GM19099 (cell line): ENCODE measurements around the gene CD93.

Experiments used
- POLR2A ChIP-seq: IDR thresholded peaks from 3 replicates; pipeline ENCODE4 v1.6.1; 2011; ENCODE audit warnings: low read depth; ENCODE audit not compliant: insufficient read length; ENCODE audit errors: extremely low read depth

The CD93 gene

GRCh38 chr20:23049201-23050075, 36.7 kb downstream of the CD93 start, which contains the start of gene THBD:
Gene THBD (minus strand): TSS chr20:23049672. CDS start chr20:23049504, 168 bp downstream.
- TF ChIP-seq POLR2A: no peak

DNA sequence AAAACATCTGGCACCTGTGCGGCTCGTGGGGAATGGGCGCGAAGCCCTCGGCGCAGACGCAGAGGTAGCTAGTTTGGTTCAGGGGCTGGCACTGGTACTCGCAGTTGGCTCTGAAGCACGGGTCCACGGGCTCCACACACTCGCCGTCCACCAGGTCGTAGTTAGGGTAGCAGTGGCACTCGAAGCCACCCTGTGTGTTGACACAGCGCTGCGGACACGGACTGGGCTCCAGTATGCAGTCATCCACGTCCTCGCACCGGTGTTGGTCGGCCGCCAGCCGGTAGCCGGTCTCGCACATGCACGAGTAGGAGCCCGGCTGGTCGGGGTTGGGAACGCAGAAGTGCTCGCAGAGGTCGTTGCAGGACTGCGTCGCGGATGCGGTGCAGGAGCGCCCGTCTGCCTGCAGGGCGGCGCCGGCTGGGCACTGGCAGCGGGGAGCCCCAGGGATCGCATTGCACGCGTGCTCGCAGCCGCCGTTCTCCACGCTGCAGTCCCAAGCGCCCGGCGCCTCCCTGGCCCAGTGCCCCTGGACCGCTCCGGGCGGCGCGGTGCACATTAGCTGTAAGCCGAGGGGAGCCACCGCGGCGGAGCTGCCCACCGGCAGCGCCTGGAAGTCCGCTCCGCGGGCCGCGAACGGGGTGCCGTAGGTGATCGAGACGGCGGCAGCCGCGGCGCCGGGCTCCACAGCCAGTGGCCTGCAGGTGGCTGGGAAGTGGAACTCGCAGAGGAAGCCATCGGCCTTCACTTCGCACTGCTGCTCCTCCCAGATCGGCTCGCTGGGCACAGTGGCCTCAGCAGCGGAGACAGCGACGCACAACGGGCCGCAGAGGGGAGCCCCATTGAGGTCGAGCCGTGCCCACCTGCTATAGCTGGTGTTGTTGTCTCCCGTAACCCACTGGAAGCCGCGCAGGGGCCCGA, 37.6 kb downstream of the CD93 start:
- TF ChIP-seq POLR2A: no peak

DNA sequence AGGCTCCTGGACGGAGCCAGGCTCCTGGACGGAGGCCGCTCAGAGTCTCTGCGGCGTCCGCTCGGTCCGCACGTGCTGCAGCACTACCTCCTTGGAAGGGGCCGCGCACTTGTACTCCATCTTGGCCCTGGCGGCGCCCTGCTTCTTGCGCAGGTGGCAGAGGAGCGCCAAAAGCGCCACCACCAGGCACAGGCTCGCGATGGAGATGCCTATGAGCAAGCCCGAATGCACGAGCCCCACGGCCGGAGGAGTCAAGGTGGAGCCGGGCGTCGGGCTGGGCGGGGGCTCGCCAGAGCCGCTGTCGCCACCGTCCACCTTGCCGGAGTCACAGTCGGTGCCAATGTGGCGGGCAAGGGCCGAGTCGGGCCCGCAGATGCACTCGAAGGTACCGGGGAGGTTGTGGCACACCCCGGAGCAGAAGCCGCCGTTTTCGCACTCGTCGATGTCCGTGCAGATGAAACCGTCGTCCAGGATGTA, 38.3 kb downstream of the CD93 start:
- TF ChIP-seq POLR2A: no peak

GRCh38 chr20:23047001-23047737, 39.0 kb downstream of the CD93 start:
- TF ChIP-seq POLR2A: no peak

- TF ChIP-seq POLR2A: no peak
Measured at GRCh38 chr20:23046431-23046830, 39.7 kb downstream of the CD93 start.

GRCh38 chr20:23043376-23043775, 42.7 kb downstream of the CD93 start:
- no peak for TF ChIP-seq POLR2A

- no peak for TF ChIP-seq POLR2A
Measured at GRCh38 chr20:23042270-23042669, 43.9 kb downstream of the CD93 start.

DNA sequence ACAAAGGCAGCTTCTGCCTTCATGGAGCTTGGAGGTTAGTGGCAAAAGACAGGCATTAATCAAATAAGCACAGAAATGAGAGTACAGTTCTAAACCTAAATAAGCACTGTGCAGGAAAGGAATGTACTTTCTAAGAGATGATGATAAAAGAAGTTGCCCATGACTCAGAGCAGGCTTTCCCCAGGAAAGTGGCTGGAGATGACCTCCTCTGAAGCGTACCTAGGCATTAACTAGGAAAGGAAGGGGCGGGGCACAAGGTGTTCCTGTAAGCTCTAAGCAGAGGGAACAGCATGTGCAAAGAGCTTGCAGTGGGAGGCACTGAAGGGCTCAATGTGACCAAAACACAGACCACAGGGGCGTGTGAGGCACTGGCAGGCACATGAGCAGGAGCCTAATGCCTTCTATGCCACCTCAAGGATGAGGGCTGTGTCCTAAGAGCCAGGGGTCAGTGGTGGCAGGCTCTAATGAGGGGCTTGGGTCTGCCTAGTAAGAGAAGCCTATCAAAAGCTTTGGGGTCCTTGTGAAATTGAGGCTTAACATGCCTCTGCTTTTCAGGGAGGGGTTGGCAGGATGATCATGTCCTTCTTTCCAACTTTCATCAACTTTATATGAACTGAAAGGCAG, 46.1 kb downstream of the CD93 start:
- TF ChIP-seq POLR2A: no peak

DNA sequence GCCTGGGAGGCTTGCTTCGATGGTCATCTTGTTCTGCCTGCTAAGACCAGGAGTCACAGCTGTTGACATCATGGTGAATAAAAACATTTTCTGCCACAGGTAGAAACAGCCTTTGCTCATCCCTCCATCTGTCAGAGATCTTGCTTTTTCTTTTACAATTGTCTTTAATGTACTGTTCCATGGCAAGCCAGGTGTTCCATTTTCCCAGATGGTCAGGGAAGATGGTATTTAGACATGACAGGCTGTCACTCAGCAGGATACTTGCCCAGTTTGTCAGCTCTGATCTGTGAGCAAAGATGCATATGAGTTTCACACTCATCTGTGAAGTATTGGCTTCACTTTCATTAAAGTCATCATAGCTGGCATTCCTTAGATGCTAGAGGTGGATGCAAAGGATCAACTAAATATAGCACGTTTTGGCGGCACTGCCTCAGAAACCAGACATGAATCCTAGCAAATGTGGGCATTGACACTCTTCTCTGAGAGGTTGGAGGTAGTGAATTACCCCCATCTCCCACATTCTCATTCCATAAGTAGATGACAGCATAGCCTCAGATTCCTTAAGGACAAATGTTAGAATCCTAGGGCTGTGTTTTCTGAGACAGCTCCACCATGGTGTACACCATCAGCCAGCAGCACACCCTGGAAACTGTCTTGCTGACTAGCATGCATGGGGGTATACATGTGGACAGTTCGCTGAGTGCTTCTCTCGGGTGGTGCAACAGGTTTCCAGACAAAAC, 46.8 kb downstream of the CD93 start:
- no peak for TF ChIP-seq POLR2A

DNA sequence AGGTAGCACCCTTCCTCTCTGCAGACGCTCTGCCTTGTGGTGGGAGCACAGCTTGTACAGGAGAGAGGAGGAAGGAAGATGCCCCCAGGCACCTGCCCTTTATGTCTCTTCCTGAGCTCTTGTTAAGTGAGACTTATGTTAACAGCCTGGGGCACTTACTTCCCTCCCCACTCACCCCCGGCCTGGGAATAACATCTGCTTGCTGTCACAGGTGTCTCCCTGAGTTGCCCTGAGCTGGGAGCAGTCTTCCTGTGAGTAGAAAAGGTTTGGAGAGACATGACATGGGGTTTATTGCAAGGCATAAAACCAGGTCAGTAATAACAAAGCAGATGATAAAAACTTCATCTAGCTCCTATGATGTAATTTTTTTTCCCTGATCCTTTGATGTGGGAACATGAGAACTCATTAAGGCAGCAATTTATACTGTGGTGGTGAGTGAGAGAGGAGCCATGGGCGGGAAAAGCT, 49.1 kb downstream of the CD93 start:
- no peak for TF ChIP-seq POLR2A

- no peak for TF ChIP-seq POLR2A
Measured at GRCh38 chr20:23036371-23036770, 49.8 kb downstream of the CD93 start.

DNA sequence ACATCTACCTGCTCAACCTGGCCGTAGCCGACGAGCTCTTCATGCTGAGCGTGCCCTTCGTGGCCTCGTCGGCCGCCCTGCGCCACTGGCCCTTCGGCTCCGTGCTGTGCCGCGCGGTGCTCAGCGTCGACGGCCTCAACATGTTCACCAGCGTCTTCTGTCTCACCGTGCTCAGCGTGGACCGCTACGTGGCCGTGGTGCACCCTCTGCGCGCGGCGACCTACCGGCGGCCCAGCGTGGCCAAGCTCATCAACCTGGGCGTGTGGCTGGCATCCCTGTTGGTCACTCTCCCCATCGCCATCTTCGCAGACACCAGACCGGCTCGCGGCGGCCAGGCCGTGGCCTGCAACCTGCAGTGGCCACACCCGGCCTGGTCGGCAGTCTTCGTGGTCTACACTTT, 50.4 kb downstream of the CD93 start:
- no peak for TF ChIP-seq POLR2A

- no peak for TF ChIP-seq POLR2A
Measured at GRCh38 chr20:23034721-23035671, 51.1 kb downstream of the CD93 start, which contains the start of gene SSTR4. Gene SSTR4 (plus strand): TSS chr20:23035312. CDS start chr20:23035484, 172 bp downstream.

DNA sequence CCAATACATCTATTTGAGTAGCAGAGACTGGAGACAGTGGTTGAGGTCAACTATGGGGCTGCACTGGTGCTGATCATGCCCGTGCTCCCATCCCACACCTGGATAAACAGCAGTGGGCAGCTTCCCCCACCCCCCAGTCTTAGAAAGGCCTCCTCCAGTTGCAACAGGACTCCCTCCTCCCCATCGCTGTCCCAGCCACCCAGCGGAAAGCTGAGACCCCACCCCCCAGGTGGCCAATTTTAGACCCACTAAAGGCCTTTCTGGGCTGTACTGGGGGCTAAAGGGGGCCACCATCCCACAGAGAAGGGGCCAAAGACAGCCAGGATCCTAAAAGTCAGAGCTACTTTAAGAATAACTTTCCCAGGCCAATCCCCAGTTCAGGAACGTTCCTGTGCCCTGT, 52.2 kb downstream of the CD93 start:
- TF ChIP-seq POLR2A: no peak
